ENCODE data around the gene C14orf119. TPM values are rescaled to one million over a fixed set of nuclear protein-coding genes. Genes with fewer than 3 reads are reported as not detected.

The C14orf119 gene
- total and polyA plus RNA-seq, 9 of the 15 experiments (the other 6 are each of a cell fraction or from before 2014, with no cell fraction given), result 36.7 to 251 (median 51.8) TPM

DNA sequence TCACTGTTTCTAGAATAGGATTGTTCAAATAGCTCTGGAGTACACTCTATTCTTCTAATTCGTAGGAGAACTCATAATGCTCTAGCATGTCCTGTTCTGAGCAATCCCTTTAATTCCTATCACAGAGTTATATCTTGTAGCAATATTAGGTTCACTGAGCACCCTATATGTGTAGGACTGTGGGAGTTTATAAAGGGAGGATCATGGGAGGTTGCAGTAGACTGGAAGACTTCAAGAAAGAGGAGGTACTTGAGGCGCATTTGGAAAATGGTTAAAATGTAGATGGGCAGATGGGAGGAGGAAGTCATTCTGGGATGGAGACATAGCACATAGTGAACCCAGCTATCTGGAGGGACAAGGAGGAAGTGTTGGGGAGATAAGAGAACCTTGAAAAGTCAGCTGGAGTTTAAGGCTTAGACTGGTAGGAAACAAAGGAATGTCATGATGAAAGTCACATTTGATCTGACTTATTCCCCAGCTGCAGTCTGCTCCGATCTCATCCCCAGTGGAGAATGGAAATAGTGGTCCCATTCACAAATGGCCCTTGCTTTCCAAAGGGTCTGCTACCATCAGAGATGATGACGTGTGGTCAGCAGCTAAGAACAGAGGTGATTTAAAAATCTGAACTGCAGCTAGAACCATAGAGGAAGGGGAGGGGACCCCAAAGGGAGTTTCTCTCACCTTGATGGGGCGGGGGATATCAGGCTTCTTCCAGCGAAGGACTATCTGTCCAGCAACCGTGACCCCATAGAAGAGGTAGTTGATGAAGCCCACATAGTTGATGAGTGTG is 33.9 kb downstream of the C14orf119 start (continued):
- TF ChIP-seq, protein P1, sequence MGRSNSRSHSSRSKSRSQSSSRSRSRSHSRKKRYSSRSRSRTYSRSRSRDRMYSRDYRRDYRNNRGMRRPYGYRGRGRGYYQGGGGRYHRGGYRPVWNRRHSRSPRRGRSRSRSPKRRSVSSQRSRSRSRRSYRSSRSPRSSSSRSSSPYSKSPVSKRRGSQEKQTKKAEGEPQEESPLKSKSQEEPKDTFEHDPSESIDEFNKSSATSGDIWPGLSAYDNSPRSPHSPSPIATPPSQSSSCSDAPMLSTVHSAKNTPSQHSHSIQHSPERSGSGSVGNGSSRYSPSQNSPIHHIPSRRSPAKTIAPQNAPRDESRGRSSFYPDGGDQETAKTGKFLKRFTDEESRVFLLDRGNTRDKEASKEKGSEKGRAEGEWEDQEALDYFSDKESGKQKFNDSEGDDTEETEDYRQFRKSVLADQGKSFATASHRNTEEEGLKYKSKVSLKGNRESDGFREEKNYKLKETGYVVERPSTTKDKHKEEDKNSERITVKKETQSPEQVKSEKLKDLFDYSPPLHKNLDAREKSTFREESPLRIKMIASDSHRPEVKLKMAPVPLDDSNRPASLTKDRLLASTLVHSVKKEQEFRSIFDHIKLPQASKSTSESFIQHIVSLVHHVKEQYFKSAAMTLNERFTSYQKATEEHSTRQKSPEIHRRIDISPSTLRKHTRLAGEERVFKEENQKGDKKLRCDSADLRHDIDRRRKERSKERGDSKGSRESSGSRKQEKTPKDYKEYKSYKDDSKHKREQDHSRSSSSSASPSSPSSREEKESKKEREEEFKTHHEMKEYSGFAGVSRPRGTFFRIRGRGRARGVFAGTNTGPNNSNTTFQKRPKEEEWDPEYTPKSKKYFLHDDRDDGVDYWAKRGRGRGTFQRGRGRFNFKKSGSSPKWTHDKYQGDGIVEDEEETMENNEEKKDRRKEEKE (IDR thresholded peaks at IDR 0.05; ENCODE audit: borderline replicate concordance in 1 of 2, control insufficient read depth in 1 of 2, low read depth in 2 of 2, low read length in 1 of 2), result no peak
- TF ChIP-seq HDGF (IDR thresholded peaks at IDR 0.05) (no peak), DPF2 (IDR thresholded peaks at IDR 0.05) (peak; percentile 72), ZNF57 (CRISPR knock-in tag; IDR thresholded peaks at IDR 0.05) (no peak), FOXM1 (IDR thresholded peaks at IDR 0.05; ENCODE audit: low read depth) (no peak), FOXM1 (CRISPR knock-in tag; IDR thresholded peaks at IDR 0.05; ENCODE audit: low read depth) (no peak), SPI1 (IDR thresholded peaks at IDR 0.05; ENCODE audit: borderline replicate concordance, low read depth, low read length) (peak; percentile 91; the same call in 1 of the 2 replicates), SIN3B (IDR thresholded peaks at IDR 0.05; ENCODE audit: low read depth) (no peak), ZNF316 (IDR thresholded peaks at IDR 0.05) (no peak), ZNF408 (CRISPR knock-in tag; IDR thresholded peaks at IDR 0.05; ENCODE audit: low read depth) (no peak), KLF1 (tag; IDR thresholded peaks at IDR 0.05) (no peak), U2AF2 (optimal IDR thresholded peaks at IDR 0.05; ENCODE audit: low read depth, low read length) (no peak), SNIP1 (IDR thresholded peaks at IDR 0.05; ENCODE audit: low read depth) (no peak)
- TF ChIP-seq, protein P2, sequence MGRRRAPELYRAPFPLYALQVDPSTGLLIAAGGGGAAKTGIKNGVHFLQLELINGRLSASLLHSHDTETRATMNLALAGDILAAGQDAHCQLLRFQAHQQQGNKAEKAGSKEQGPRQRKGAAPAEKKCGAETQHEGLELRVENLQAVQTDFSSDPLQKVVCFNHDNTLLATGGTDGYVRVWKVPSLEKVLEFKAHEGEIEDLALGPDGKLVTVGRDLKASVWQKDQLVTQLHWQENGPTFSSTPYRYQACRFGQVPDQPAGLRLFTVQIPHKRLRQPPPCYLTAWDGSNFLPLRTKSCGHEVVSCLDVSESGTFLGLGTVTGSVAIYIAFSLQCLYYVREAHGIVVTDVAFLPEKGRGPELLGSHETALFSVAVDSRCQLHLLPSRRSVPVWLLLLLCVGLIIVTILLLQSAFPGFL (CRISPR knock-in tag; IDR thresholded peaks at IDR 0.05), result no peak
- TF ChIP-seq, protein P3, sequence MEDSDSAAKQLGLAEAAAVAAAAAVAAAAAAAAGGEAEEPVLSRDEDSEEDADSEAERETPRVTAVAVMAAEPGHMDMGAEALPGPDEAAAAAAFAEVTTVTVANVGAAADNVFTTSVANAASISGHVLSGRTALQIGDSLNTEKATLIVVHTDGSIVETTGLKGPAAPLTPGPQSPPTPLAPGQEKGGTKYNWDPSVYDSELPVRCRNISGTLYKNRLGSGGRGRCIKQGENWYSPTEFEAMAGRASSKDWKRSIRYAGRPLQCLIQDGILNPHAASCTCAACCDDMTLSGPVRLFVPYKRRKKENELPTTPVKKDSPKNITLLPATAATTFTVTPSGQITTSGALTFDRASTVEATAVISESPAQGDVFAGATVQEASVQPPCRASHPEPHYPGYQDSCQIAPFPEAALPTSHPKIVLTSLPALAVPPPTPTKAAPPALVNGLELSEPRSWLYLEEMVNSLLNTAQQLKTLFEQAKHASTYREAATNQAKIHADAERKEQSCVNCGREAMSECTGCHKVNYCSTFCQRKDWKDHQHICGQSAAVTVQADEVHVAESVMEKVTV (CRISPR knock-in tag; IDR thresholded peaks at IDR 0.05), result 0 out of 2 replicates have a peak, but pooled peaks have one; percentile 13
- TF ChIP-seq, protein P4, sequence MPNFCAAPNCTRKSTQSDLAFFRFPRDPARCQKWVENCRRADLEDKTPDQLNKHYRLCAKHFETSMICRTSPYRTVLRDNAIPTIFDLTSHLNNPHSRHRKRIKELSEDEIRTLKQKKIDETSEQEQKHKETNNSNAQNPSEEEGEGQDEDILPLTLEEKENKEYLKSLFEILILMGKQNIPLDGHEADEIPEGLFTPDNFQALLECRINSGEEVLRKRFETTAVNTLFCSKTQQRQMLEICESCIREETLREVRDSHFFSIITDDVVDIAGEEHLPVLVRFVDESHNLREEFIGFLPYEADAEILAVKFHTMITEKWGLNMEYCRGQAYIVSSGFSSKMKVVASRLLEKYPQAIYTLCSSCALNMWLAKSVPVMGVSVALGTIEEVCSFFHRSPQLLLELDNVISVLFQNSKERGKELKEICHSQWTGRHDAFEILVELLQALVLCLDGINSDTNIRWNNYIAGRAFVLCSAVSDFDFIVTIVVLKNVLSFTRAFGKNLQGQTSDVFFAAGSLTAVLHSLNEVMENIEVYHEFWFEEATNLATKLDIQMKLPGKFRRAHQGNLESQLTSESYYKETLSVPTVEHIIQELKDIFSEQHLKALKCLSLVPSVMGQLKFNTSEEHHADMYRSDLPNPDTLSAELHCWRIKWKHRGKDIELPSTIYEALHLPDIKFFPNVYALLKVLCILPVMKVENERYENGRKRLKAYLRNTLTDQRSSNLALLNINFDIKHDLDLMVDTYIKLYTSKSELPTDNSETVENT (CRISPR knock-in tag; IDR thresholded peaks at IDR 0.05), result no peak
- TF ChIP-seq, protein P5, sequence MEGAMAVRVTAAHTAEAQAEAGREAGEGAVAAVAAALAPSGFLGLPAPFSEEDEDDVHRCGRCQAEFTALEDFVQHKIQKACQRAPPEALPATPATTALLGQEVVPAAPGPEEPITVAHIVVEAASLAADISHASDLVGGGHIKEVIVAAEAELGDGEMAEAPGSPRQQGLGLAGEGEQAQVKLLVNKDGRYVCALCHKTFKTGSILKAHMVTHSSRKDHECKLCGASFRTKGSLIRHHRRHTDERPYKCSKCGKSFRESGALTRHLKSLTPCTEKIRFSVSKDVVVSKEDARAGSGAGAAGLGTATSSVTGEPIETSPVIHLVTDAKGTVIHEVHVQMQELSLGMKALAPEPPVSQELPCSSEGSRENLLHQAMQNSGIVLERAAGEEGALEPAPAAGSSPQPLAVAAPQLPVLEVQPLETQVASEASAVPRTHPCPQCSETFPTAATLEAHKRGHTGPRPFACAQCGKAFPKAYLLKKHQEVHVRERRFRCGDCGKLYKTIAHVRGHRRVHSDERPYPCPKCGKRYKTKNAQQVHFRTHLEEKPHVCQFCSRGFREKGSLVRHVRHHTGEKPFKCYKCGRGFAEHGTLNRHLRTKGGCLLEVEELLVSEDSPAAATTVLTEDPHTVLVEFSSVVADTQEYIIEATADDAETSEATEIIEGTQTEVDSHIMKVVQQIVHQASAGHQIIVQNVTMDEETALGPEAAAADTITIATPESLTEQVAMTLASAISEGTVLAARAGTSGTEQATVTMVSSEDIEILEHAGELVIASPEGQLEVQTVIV (CRISPR knock-in tag; IDR thresholded peaks at IDR 0.05; ENCODE audit: borderline replicate concordance), result no peak

Measured in K562 (cell line).